Left hindlimb (tissue), 1 donor: Measurements from ENCODE around the gene AVEN.

Experiments
- DNase-seq: peaks from one replicate; pipeline ENCODE4 v3.0.0-alpha.2; 2018

The AVEN gene

DNA sequence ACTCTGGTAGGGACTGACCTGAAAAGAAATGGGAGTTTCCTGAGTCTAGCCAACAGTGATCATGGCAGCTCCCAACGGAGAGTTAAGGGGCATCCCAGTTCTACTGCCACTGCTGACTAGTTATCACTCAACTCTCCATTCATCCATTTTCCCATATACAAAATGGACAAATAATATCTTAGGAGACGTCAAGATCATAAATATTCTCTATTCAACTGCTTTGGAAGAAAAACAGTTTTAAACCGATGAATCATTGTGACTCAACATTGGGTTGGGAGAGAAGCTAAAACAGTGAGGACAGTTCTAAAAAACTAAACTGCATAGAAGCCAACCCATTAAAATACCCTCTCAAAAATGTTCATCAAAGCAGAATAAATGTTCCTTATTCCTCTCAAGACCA is 128.3 kb downstream of the AVEN start:
- no peak for DNase-seq

DNA sequence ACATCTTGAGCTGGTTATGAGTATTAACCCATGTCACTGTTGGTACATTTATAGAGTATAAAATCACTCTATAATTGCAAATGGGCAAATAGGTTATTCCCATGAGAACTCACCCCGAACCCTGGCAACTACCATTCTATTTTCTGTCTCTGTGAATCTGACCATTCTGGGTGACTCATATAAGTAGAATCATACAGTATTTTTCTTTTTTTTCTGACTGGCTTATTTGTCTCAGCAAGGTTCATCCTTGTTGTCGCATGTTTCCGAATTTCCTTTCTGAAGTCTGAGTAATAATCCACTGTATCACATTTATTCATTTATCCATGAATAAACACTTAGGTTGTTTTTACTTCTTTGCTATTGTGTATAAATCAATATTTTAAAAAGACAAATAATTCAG is 130.6 kb downstream of the AVEN start:
- no peak for DNase-seq

DNA sequence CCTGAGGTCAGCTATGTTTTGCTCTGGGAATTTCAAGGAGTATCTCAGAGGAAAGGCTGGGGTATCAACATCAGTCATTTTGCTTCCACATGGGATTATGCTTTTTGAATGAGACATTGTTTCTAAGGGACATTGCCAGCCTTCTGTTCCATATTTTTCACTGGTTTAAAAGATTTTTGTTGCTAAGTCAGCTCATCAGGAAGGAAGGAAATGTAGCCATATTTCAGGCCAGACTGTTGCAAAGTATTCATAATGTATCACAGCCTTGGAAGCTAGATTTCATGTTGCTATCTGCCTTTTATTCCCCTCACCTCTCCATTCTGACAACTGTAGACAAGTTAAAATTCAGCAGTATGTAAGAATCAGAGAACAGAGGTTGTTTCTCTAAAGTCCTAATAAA is 131.7 kb downstream of the AVEN start:
- DNase-seq = no peak

DNA sequence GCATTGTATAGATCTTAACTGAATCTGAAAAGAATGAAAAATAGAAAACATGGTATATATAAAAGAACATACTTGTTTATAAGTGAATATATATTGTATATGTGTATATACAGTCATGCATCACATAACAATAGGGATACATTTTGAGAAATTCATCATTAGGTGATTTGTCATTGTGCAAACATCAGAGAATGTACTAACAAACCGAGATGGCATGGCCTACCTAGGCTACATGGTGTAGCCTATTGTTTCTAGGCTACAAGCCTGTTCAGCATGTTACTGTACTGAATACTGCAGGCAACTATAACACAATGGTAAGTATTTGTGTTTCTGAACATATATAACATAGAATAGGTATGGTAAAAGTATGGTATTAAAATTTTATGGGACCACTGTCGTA is 135.3 kb downstream of the AVEN start:
- DNase-seq = no peak

DNA sequence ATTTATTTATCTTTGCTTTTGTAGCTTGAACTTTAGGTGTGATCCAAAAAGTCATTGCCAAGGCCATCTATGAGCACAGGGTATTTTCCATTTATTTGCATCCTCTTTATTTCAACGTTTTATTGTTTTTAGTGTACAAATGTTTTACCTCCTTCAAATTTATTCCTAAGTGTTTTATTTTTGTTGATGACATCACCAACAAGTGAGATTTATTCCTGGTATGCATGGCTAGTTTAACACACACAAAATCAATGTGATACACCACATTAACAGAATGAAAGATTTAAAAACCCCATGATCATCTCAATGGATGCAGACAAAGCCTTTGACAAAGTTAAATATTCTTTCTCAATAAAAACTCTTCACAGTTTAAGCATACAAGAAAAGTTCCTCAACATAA is 137.0 kb downstream of the AVEN start:
- no peak for DNase-seq

DNA sequence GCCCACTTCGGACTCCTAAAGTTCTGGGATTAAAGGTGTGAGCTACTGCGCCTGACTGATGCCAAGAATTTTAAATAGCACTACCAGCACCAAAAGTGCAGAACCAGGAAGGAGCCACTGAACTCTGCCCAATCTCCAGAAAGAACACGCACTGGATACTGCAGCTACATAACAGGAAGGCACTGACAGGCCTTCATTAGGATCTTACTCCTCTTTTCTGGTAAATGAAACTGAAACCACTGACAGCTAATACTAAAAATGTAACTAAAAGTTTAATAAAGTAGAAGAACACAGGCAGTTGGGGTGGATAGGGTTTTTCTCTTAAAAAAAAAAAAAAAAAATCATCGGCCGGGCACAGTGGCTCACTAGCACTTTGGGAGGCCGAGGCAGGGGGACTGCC is 144.8 kb downstream of the AVEN start:
- DNase-seq = no peak

DNA sequence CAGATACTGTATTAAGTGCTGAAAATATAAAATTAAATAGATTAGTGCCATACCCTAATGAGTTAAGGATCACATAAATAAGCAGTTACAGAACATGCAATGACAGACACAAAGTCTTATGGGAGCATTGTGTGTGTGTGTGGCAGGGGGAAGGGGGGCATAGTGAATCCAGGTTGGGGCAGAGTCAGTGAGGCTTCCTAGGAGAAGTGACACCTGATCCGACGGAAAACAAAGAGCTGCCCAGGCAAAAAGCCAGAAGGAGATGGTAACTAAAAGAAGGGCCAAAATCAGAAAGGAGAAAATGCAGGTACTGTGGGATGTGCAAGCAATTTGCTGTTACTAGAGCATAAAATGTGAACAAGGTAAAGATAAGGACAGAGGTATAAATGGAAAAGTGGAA is 150.8 kb downstream of the AVEN start:
- no peak for DNase-seq

DNA sequence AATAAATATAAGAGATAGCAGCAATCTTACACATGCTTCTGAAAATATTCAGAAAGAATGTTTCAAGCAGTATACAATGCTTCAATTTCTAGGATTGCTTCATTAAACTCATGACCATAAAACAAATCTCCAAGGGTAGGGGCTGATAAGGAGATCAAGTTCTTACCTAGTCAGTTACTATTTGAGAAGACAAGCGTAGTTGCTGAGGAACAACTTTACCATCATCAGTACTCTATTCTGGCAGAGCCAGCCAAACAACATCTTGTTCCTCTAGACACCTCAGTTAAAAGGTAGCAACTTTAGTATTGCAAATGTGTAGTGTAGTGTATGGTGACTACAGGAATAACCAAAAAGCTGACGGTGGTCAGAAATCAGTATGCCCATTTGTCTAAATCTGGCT is 156.1 kb downstream of the AVEN start:
- DNase-seq = no peak

DNA sequence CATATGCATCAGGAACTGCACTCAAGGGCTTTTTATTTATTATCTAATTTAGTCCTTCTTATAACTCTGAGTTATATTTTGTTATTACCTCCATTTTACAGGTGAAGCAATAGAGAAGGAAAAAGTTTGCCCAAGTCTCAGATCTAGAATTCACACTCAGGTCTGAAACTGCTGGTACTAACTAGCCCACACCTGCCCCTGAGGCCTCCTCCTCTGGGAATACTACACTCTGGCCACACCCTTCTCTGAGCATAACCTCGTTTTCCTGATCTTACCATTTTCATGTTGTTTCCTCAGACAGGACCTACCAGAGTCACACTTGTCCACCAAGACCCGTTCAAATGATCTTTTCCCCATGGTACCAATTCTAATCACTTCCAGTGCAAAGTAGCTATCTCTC is 164.8 kb downstream of the AVEN start:
- no peak for DNase-seq

DNA sequence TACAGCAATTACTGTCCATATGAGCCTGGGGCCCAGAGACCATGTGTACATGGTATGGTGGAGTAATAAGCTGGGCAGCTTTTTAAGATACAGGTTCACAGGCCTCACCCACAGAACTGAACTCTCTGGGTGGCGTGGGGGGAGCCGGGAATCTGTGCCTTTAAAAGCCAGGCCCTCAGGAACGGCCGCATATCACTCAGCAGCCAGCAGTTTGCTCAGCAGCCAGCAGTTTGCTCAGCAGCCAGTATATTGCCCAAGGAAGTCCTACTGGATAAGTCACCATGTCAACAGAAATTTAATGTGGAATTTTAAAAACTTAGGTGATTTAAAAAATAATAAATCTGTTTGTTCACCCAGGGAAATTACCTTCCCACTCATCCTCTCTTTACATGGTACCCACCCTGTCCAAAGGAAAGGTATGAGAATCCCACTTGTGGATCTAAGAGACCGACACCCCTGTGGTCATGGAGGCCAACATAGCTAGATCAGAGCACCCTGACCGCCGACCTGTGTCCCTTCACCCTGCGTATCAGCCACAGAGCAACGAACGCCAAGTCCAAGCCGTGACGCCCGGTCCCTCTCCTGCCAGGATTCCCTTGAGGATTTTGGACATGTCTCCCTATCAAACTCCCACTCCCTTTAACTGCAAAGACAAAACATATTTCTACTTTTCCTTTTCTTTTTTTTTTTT is 166.4 kb downstream of the AVEN start:
- no peak for DNase-seq

DNA sequence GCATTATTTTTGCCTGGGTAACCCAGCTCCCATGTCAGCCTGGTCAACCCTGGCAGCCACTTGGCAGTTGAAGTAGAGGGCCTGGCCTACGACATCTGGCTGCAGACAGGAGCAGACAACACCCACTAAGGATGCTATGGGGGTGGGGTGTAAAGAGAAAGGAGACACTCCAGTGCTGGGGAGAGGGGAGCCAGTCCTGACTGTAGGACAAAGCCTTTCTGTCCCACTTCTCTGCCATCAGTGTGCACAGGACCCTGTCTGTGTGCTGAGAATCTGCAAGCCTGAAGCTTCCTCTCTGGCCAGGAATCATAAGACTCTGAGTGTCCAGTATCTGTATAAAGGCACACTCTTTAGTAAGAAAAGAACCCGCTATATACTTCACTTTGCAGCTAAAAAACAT is 167.0 kb downstream of the AVEN start:
- DNase-seq = no peak

DNA sequence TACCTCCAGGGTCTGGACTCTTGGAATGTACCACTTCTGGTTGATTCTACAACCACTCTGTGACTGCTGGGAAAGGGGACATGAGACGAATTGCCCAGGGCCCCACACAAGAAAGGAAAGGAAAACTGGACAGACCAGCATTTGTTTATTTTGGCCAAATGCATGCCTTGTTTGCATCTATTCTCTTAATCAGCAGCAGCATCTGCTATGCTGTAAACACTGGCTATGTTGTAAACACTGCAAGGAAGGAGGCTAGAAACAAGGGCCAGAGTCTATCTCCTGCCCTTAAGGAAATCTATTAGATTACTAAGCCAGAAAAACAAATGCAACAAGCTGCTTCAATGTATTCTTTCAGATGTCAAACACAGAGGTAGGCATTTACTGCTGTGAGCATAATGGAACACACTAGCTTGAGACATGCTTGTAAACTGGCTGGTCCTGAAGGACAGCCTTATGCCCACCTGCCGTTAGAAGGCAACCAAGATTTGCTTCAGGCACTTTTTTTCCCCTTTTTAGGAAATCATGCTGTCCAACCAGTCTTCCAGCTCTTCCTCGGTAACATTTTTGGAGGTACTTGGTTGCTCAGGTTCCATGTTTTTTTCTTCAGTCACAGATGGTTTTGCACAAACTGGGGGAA is 172.8 kb downstream of the AVEN start:
- no peak for DNase-seq

DNA sequence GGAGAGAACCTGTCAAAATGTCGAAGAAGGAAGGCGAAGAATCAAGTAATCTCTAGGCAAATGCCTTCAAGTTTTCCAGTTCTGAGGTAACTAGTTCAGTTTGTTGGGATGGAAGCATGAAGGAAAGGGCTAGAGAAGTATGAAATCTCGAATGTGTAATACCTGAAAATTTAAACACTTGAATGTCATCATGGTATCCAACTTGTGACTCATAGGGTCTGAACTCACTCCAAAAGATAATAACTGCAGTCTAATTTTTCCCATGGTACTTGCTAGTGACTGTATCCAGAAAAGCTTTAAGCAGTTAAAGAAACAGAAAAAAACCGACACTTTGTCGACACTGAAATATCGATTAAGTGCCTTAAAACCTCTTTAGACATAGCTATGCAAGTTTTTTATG is 173.6 kb downstream of the AVEN start:
- no peak for DNase-seq

DNA sequence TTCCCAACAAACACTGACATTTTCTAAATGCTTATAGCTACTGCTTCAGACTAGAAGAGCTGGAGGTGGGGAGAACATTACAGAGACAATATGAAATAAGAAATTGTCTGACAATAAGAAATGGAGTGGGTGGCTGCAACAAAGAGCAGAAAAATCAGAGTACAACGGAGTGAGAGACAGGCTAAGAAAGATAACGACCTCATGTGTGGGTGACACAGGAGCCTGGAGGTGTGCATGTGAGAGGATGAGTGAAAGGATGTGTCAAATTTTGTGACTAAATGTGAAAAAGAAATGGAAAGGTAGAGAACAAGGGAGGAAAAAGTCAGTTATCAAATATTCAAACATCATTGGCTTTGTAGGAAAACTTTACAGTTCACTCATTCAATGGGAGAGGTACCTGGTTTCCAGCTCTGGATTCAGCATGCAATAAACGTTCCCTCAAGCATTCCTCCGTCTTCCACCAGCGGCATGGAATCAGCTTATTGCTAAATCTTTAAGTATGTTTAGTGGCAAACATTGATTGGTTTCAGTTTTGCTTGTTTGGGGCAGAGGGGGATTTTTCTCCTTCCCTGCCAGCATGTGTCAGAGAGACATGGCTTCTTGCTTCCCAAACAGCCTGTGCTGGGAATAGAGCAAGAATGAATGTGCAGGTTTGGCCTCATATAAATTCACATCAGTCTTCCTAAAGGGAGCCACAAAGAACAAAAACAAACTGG is 174.5 kb downstream of the AVEN start:
- no peak for DNase-seq

DNA sequence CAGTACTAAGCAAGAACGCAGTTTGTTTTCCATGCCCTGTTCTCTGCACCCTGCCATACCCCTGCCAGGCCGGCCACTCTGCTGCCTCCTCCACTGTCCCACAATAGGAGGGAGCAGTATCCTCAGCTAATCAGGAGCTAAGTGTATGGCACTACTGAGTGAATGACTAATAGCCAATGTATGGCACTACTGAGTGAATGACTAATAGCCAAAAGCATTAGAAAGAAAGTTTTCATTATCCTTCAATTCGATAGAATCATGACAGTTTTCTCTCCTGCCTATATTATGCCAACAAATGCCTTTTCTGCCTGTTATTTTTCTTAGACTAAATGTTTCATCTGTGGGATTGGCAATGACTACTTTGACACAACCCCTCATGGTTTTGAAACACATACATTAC is 178.2 kb downstream of the AVEN start:
- no peak for DNase-seq

DNA sequence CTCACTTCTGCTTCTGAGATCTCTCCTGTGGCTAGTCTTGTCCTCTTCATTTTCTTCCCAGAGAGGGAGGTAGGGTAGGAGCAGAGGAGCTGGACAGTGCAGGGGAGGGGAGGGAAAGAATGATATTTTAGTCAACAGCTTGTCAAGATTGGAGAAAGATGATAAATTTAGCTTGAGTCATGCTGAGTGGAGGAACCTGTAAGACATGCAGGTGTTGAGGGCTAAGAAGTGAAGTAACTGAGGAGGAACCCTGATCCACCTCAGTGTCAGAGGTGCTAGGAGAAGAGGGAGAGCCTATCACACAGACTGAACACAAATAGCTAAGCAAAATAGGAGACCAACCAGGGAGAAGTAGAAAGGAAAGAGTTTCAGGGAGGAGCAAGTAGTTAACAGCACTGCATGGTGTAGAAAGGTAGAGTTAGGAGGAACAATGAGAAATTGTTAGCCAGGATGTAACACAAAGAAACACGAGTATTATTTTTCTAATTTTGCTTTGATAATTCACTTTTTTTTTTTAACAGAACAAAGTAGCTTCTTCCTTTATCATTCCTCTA is 178.9 kb downstream of the AVEN start:
- DNase-seq = no peak

DNA sequence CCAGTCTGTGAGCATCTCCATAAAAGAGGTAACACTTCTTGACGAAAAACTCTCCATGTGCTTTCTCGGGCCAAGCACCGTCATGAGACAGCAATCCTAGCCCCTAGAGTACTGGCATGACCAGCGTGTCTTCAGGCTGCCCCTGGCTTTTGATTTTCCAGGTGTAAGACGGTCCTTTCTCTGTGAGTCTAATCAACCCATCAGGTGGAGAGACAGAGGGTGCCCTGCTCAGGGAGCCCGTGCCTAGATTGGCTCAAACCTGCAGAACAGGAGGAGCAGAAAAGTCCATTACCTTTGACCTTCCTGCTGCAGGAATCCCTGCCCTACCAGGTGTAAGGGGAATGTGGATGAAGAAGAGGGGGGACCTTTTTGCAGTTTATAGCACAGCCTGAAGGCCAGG is 180.2 kb downstream of the AVEN start:
- no peak for DNase-seq

DNA sequence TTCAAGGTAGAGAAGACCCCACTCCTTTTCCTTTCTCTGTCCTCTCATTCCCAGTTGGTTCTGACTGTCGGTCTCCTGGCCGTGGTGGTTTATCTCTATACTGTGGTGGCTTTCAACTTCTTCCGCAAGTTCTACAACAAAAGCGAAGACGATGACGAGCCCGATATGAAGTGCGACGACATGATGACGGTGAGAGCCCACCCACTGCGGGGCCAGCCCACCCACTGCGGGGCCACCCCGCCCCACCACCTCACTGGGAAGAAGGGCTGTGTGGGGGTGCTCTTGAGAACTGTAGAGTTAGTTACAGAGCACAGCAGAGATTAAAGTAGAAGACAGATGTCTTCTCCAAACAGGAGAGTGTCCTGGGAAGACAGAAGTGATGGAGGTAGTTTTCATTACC is 181.3 kb downstream of the AVEN start:
- DNase-seq = no peak

DNA sequence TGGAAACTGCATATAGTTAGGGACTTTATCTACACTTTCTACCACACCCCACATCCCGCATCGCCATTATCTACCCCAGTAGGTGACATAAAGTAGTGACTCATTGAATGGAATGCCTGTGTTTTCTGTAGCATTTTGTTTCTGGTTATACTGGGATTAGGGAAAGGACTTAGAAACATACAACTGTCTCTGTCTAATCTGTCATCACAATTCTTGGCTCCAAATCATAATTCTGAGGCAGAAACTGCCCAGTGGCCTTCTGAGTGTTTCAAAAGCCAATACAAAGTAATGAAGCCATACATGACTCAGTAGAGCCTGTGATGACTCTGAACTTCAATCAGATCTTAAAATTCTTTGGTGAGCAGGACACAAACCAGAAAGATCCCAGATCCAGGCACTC is 186.4 kb downstream of the AVEN start:
- no peak for DNase-seq

DNA sequence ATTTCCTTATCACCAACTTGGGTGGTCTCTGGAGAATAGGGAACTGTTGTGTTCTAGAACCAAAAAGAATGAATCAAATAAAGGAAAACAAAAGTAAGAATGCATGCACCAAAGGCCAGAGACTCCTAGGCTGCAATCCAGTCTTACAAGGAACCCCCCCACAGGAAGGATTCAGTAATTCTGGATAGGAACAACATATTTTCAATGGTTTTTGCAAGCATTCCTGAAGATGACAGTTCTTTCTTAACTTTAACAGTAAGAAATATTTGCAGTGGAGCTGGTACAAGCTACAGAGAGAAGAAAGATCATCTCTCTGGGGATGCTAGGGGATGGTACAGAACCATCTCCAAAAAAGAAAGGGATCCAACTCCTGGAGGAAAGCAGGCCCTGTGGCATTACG is 186.9 kb downstream of the AVEN start:
- no peak for DNase-seq

DNA sequence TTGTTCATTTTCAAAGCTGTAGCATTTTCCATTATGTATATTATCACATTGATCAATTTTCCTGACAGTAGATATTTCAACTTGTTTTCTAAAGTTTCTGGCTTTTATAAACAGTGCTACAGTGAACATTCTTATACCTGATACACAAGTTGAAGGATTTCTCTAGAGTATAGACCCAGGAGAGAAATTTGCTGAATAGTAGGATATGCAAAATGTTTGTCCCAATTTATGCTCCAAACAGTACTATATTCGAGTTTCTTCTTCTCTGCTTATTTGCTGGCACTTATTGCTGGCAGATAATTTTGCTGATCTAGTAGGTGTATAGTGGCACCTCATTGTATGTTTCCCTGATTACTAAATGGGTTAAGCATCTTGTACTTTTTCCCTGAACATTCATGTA is 187.9 kb downstream of the AVEN start:
- no peak for DNase-seq

DNA sequence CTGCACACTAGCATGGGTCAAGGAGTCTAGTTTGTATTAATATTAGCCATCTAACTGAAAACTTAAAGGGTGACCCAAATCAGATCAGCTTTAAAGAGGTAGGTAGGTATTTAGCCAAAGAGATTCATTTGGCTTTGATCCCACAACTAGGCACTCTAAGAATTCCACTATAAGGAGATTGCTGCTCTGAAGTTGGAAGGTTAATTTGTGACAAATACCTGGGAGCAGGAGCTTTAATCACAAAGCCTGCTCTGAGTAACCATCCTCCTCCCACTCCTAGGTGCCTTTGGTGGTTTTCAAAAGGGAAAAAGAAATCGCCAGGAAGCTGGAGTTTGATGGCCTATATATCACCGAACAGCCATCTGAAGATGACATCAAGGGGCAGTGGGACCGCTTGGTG is 191.0 kb downstream of the AVEN start:
- DNase-seq = no peak

DNA sequence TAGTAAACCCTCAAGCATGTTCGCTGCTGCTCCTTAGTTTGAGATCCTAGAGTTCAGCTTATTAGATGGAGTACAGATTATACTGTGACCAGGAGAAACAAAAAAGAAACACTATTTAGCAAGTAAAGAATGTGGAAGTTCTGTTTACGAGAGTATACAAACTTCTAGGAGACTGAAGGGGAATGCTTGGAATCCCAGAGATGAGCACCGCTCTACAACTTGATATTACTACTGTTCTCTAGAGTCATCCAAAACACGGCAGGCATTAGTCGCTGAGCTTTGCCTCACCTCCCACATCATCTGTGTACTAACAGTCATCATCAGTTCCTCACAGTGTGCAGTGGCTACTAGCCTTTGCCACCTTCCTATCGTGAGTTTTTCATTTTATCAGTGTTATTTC is 192.1 kb downstream of the AVEN start:
- DNase-seq = no peak

DNA sequence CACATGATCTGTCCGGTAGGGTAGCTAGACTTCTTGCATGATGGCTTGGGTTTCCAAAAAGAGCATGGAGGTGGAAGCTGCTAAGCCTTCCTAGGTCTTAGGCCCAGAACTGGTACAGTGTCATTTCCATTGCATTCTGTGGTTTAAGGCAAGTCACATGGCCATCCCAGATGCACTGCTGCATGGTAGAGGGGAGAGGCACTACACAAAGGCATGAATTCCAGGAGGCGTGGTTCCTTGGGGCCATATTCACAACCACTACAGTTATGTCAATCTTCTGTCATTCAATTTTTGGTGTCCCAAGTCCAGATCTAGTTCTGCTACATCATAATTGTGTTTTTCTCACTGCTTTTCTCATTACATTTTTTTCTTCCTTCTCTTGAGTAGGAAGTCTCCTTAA is 192.9 kb downstream of the AVEN start:
- no peak for DNase-seq
